Measurements from ENCODE around the gene TRMU.

The TRMU gene

GRCh38 chr22:46338636-46339035 lies 3.1 kb downstream of the TRMU start:
- DNase-seq: no peak

GRCh38 chr22:46339956-46340355 lies 4.4 kb downstream of the TRMU start:
- DNase-seq: no peak

- no peak for DNase-seq
Measured at GRCh38 chr22:46340676-46341075, 5.2 kb downstream of the TRMU start.

- DNase-seq: no peak
Measured at GRCh38 chr22:46346680-46347405, 11.3 kb downstream of the TRMU start.

GRCh38 chr22:46347646-46348045 lies 12.1 kb downstream of the TRMU start:
- DNase-seq: no peak

- DNase-seq: no peak
Measured at GRCh38 chr22:46348099-46348695, 12.7 kb downstream of the TRMU start.

- no peak for DNase-seq
Measured at GRCh38 chr22:46349238-46349637, 13.7 kb downstream of the TRMU start.

- DNase-seq: no peak
Measured at GRCh38 chr22:46349681-46350080, 14.2 kb downstream of the TRMU start.

GRCh38 chr22:46350121-46350520 lies 14.6 kb downstream of the TRMU start:
- no peak for DNase-seq

- DNase-seq: no peak
Measured at GRCh38 chr22:46350646-46351045, 15.1 kb downstream of the TRMU start.

GRCh38 chr22:46351131-46351735 lies 15.7 kb downstream of the TRMU start:
- DNase-seq: no peak

- DNase-seq: no peak
Measured at GRCh38 chr22:46351767-46352166, 16.3 kb downstream of the TRMU start.

- DNase-seq: no peak
Measured at GRCh38 chr22:46352276-46352675, 16.8 kb downstream of the TRMU start.

- peak; percentile 19 for DNase-seq
Measured at GRCh38 chr22:46352691-46353386, 17.3 kb downstream of the TRMU start.

GRCh38 chr22:46353483-46354105 lies 18.1 kb downstream of the TRMU start:
- DNase-seq: no peak

- DNase-seq: no peak
Measured at GRCh38 chr22:46354176-46354992, 18.9 kb downstream of the TRMU start.

GRCh38 chr22:46354993-46355305 lies 19.4 kb downstream of the TRMU start:
- no peak for DNase-seq

GRCh38 chr22:46355369-46355995 lies 20.0 kb downstream of the TRMU start:
- DNase-seq: peak; percentile 63

- no peak for DNase-seq
Measured at GRCh38 chr22:46355996-46356471, 20.5 kb downstream of the TRMU start.

- DNase-seq: no peak
Measured at GRCh38 chr22:46356496-46357480, 21.3 kb downstream of the TRMU start.
